ENCODE data around the gene IRF2BP2. TPM values are rescaled to one million over a fixed set of nuclear protein-coding genes. Genes with fewer than 3 reads are reported as not detected.
"Not testable (repeated sequence)": the region's sequence is repeated elsewhere in the genome, so short reads cannot be mapped to it uniquely, and the experiment has no call there.

The IRF2BP2 gene
- total RNA-seq, 2 donors from 2014 or later = 131 to 243 TPM

GRCh38 chr1:234644928-234645327 is 35.0 kb upstream of the IRF2BP2 start:
- Mint-ChIP-seq H3K27ac (no peak overlapping the region), H3K4me3 (no peak overlapping the region), H3K36me3 (peaks cover 6% of the 10 kb centered on the region), H3K4me1 (ENCODE audit: low read depth in 2 of 2) (peaks cover 4 to 8% of the 10 kb centered on the region in 2 donors), H3K27me3 (peaks cover 13 to 19% of the 10 kb centered on the region in 2 donors), H3K9me3 (peaks cover 9% of the 10 kb centered on the region)
- DNase-seq (ENCODE audit: low spot score) = no peak
- ATAC-seq = no peak

- no peak for ATAC-seq
- peaks cover 13 to 19% of the 10 kb centered on the region in 2 donors for H3K27me3 Mint-ChIP-seq
- peaks cover 5 to 8% of the 10 kb centered on the region in 2 donors for H3K4me1 Mint-ChIP-seq (ENCODE audit: low read depth in 2 of 2)
- peaks cover 9% of the 10 kb centered on the region for H3K9me3 Mint-ChIP-seq
- H3K36me3 Mint-ChIP-seq = peaks cover 6% of the 10 kb centered on the region
- H3K27ac Mint-ChIP-seq = no peak overlapping the region
- DNase-seq (ENCODE audit: low spot score) = no peak
- H3K4me3 Mint-ChIP-seq = no peak overlapping the region
Measured at GRCh38 chr1:234643850-234644134, 33.8 kb upstream of the IRF2BP2 start.

- peaks cover 13 to 19% of the 10 kb centered on the region in 2 donors for H3K27me3 Mint-ChIP-seq
- ATAC-seq = no peak
- H3K4me1 Mint-ChIP-seq (ENCODE audit: low read depth in 2 of 2) = peaks cover 5 to 8% of the 10 kb centered on the region in 2 donors
- no peak overlapping the region for H3K4me3 Mint-ChIP-seq
- H3K27ac Mint-ChIP-seq = no peak overlapping the region
- DNase-seq (ENCODE audit: low spot score) = no peak
- H3K9me3 Mint-ChIP-seq = peaks cover 9% of the 10 kb centered on the region
- peaks cover 6% of the 10 kb centered on the region for H3K36me3 Mint-ChIP-seq
Measured at GRCh38 chr1:234643111-234643849, 33.3 kb upstream of the IRF2BP2 start.

GRCh38 chr1:234642428-234642827 is 32.5 kb upstream of the IRF2BP2 start:
- no peak for ATAC-seq
- peaks cover 6% of the 10 kb centered on the region for H3K36me3 Mint-ChIP-seq

GRCh38 chr1:234639961-234640360 is 30.0 kb upstream of the IRF2BP2 start:
- no peak for DNase-seq (ENCODE audit: low spot score)
- Mint-ChIP-seq H3K4me3 (no peak overlapping the region), H3K27ac (peak overlapping the region in 1 of 2 donors; percentile 8), H3K36me3 (no peaks in the 10 kb centered on the region), H3K4me1 (ENCODE audit: low read depth in 2 of 2) (peaks cover 4 to 5% of the 10 kb centered on the region in 2 donors), H3K27me3 (peaks cover 5 to 6% of the 10 kb centered on the region in 2 donors), H3K9me3 (peaks cover 3% of the 10 kb centered on the region)
- no peak for ATAC-seq

More at GRCh38 chr1:234642428-234642827, 32.5 kb upstream of the IRF2BP2 start:
- no peak for DNase-seq (ENCODE audit: low spot score)
- Mint-ChIP-seq H3K4me1 (ENCODE audit: low read depth in 2 of 2) (peaks cover 5 to 8% of the 10 kb centered on the region in 2 donors), H3K9me3 (peaks cover 9% of the 10 kb centered on the region), H3K4me3 (no peak overlapping the region), H3K27ac (no peak overlapping the region), H3K27me3 (peaks cover 13 to 19% of the 10 kb centered on the region in 2 donors)

GRCh38 chr1:234638832-234639799 is 29.1 kb upstream of the IRF2BP2 start:
- H3K9me3 Mint-ChIP-seq = no peaks in the 10 kb centered on the region
- no peak for DNase-seq (ENCODE audit: low spot score)
- H3K4me1 Mint-ChIP-seq (ENCODE audit: low read depth in 2 of 2) = peaks cover 4 to 11% of the 10 kb centered on the region in 2 donors
- H3K4me3 Mint-ChIP-seq = no peak overlapping the region
- no peaks in the 10 kb centered on the region for H3K27me3 Mint-ChIP-seq
- no peak for ATAC-seq
- no peak overlapping the region for H3K27ac Mint-ChIP-seq
- H3K36me3 Mint-ChIP-seq = no peaks in the 10 kb centered on the region

GRCh38 chr1:234634922-234635321 is 24.9 kb upstream of the IRF2BP2 start:
- Mint-ChIP-seq H3K4me1 (ENCODE audit: low read depth in 2 of 2) (peaks cover 3 to 19% of the 10 kb centered on the region in 2 donors), H3K27ac (peak overlapping the region; percentile 54 to 63)
- not testable (repeated sequence) for H3K4me3 Mint-ChIP-seq; ATAC-seq; H3K9me3 Mint-ChIP-seq; H3K36me3 Mint-ChIP-seq; DNase-seq (ENCODE audit: low spot score); H3K27me3 Mint-ChIP-seq

- H3K9me3 Mint-ChIP-seq = no peaks in the 10 kb centered on the region
- H3K4me1 Mint-ChIP-seq (ENCODE audit: low read depth in 2 of 2) = peaks cover 7 to 18% of the 10 kb centered on the region in 2 donors
Measured at GRCh38 chr1:234634387-234634786, 24.4 kb upstream of the IRF2BP2 start.

GRCh38 chr1:234633246-234634003 is 23.4 kb upstream of the IRF2BP2 start:
- no peaks in the 10 kb centered on the region for H3K27me3 Mint-ChIP-seq
- peaks cover 4% of the 10 kb centered on the region for H3K36me3 Mint-ChIP-seq
- no peaks in the 10 kb centered on the region for H3K9me3 Mint-ChIP-seq
- ATAC-seq = no peak
- peaks cover 9 to 18% of the 10 kb centered on the region in 2 donors for H3K4me1 Mint-ChIP-seq (ENCODE audit: low read depth in 2 of 2)
- H3K27ac Mint-ChIP-seq = peak overlapping the region in 1 of 2 donors; percentile 63
- DNase-seq (ENCODE audit: low spot score) = no peak
- H3K4me3 Mint-ChIP-seq = peak overlapping the region; percentile 60

More at GRCh38 chr1:234634387-234634786, 24.4 kb upstream of the IRF2BP2 start:
- DNase-seq (ENCODE audit: low spot score) = no peak
- Mint-ChIP-seq H3K36me3 (peaks cover 4% of the 10 kb centered on the region), H3K27ac (peak overlapping the region; percentile 54 to 63), H3K27me3 (no peaks in the 10 kb centered on the region), H3K4me3 (peak overlapping the region; percentile 60)
- ATAC-seq = peak in 1 of 2 donors; percentile 84

GRCh38 chr1:234632225-234632624 is 22.2 kb upstream of the IRF2BP2 start:
- Mint-ChIP-seq H3K4me3 (no peak overlapping the region), H3K9me3 (no peaks in the 10 kb centered on the region), H3K4me1 (ENCODE audit: low read depth in 2 of 2) (peaks cover 14 to 26% of the 10 kb centered on the region in 2 donors), H3K36me3 (peaks cover 4% of the 10 kb centered on the region), H3K27me3 (peaks cover 5 to 10% of the 10 kb centered on the region in 2 donors), H3K27ac (no peak overlapping the region)
- no peak for DNase-seq (ENCODE audit: low spot score)
- ATAC-seq = no peak

GRCh38 chr1:234631721-234632125 is 21.7 kb upstream of the IRF2BP2 start:
- Mint-ChIP-seq H3K36me3 (peaks cover 4% of the 10 kb centered on the region), H3K27ac (no peak overlapping the region), H3K4me1 (ENCODE audit: low read depth in 2 of 2) (peaks cover 14 to 26% of the 10 kb centered on the region in 2 donors), H3K9me3 (no peaks in the 10 kb centered on the region), H3K27me3 (peaks cover 5 to 10% of the 10 kb centered on the region in 2 donors), H3K4me3 (no peak overlapping the region)
- no peak for DNase-seq (ENCODE audit: low spot score)
- no peak for ATAC-seq

- Mint-ChIP-seq H3K36me3 (peaks cover 4% of the 10 kb centered on the region), H3K9me3 (no peaks in the 10 kb centered on the region), H3K27ac (peak overlapping the region in 1 of 2 donors; percentile 30), H3K27me3 (peaks cover 5 to 10% of the 10 kb centered on the region in 2 donors), H3K4me3 (peak overlapping the region; percentile 7), H3K4me1 (ENCODE audit: low read depth in 2 of 2) (peaks cover 19 to 22% of the 10 kb centered on the region in 2 donors)
- ATAC-seq (peak in 1 of 2 donors; percentile 53), DNase-seq (ENCODE audit: low spot score) (no peak)
Measured at GRCh38 chr1:234629026-234629425, 19.0 kb upstream of the IRF2BP2 start.

- no peak for DNase-seq (ENCODE audit: low spot score)
- ATAC-seq = peak in 1 of 2 donors; percentile 64
- H3K27ac Mint-ChIP-seq = peak overlapping the region in 1 of 2 donors; percentile 14
- H3K27me3 Mint-ChIP-seq = peaks cover 5 to 10% of the 10 kb centered on the region in 2 donors
- H3K9me3 Mint-ChIP-seq = no peaks in the 10 kb centered on the region
- peaks cover 4% of the 10 kb centered on the region for H3K36me3 Mint-ChIP-seq
- peaks cover 10 to 22% of the 10 kb centered on the region in 2 donors for H3K4me1 Mint-ChIP-seq (ENCODE audit: low read depth in 2 of 2)
- H3K4me3 Mint-ChIP-seq = no peak overlapping the region
Measured at GRCh38 chr1:234628089-234628488, 18.1 kb upstream of the IRF2BP2 start.
